ENCODE measurements around the gene EFCAB14. TPM values are rescaled to one million over a fixed set of nuclear protein-coding genes. Genes with fewer than 3 reads are reported as not detected.

Gene EFCAB14
- total and polyA plus RNA-seq, 4 experiments from 2014 or later, result 87.0 to 117 (median 97.6) TPM

DNA sequence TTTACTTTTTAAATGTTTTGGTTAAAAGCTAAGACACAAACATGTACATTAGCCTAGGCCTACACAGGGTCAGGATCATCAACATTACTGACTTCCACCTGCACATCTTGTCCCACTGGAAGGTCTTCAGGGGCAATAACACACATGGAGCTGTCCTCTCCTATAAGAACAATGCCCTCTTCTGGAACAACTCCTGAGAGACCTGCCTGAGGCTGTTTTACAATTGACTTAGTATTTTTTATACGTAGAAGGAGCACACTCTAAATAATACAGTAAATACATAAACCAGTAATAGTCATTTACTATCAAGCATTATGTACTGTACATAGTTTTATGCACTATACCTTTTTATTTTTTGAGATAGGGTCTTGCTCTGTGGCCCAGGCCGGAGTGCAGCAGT lies 88.2 kb downstream of the EFCAB14 start:
- H3K36me3 ChIP-seq (ENCODE audit: insufficient read depth, low read length), result peaks cover 23% of the 10 kb centered on the region
- H3K4me1 Mint-ChIP-seq, result no peaks in the 10 kb centered on the region
- H3K27ac Mint-ChIP-seq, result no peak overlapping the region
- no peaks in the 10 kb centered on the region for H3K27me3 ChIP-seq (ENCODE audit: insufficient read depth, low read length)
- no peaks in the 10 kb centered on the region for H3K9me3 ChIP-seq (ENCODE audit: control insufficient read depth in 1 of 2, low read length in 2 of 2)
- POLR2A ChIA-PET (ENCODE audit: partially characterized antibody), result no interaction called here
- CTCF ChIA-PET (ENCODE audit: partially characterized antibody), result interaction anchor here (1.0 to 1.5 kb wide), 2 partner anchors 13 to 98 kb away, joined by 4 read pairs; partner anchors contain the start of gene MOB3C
- intact Hi-C loops (cut with micrococcal nuclease), result no loop called here
- peaks cover 37 to 54% of the 10 kb centered on the region in 2 donors for H3K36me3 Mint-ChIP-seq
- no peak overlapping the region for H3K27ac ChIP-seq (ENCODE audit: low read depth, low read length)
- no peak for DNase-seq
- no peaks in the 10 kb centered on the region for H3K9me3 Mint-ChIP-seq
- H3K27me3 Mint-ChIP-seq, result no peaks in the 10 kb centered on the region
- H3K4me1 ChIP-seq (ENCODE audit: insufficient read depth, low read length), result no peaks in the 10 kb centered on the region
- H3K4me3 ChIP-seq (ENCODE audit: low read length in 2 of 2), result no peak overlapping the region
- no peak overlapping the region for H3K4me3 Mint-ChIP-seq

Other genes starting within 250 kb of the EFCAB14 start
- gene DMBX1, start 229.3 kb downstream of the EFCAB14 start, total RNA-seq, result not detected
- not detected for gene DMBX1, start 229.3 kb downstream of the EFCAB14 start, polyA plus RNA-seq
- not detected for gene KNCN, start 167.5 kb downstream of the EFCAB14 start, total RNA-seq
- gene KNCN, start 167.5 kb downstream of the EFCAB14 start, polyA plus RNA-seq, result not detected
- gene MKNK1, start 114.8 kb downstream of the EFCAB14 start, total RNA-seq, result 10 to 100 TPM; 54.3 to 54.9 TPM
- gene MKNK1, start 114.8 kb downstream of the EFCAB14 start, polyA plus RNA-seq, result 10 to 100 TPM; 29.3 to 33.4 TPM
- gene MOB3C, start 102.3 kb downstream of the EFCAB14 start, total RNA-seq, result 10 to 100 TPM; 27.8 to 29.5 TPM
- gene MOB3C, start 102.3 kb downstream of the EFCAB14 start, polyA plus RNA-seq, result 10 to 100 TPM in 1 of 2 donors, 1 to 10 TPM in 1; 9.8 to 19.1 TPM
- 10 to 100 TPM; 32.9 to 37.6 TPM for gene ATPAF1, start 50.8 kb downstream of the EFCAB14 start, total RNA-seq
- gene ATPAF1, start 50.8 kb downstream of the EFCAB14 start, polyA plus RNA-seq, result 100 to 1,000 TPM in 1 of 2 donors, 10 to 100 TPM in 1; 76.6 to 128 TPM
- not detected for gene TEX38, start 47.3 kb downstream of the EFCAB14 start, total RNA-seq
- under 1 TPM in 1 of 2 donors, not detected in 1; 0.25 TPM for gene TEX38, start 47.3 kb downstream of the EFCAB14 start, polyA plus RNA-seq
- not detected for gene CYP4B1, start 79.9 kb upstream of the EFCAB14 start, total RNA-seq
- 1 to 10 TPM; 1.4 to 2.5 TPM for gene CYP4B1, start 79.9 kb upstream of the EFCAB14 start, polyA plus RNA-seq
- not detected for gene CYP4A11, start 222.4 kb upstream of the EFCAB14 start, total RNA-seq
- not detected for gene CYP4A11, start 222.4 kb upstream of the EFCAB14 start, polyA plus RNA-seq